Esophagus muscularis mucosa (tissue), 4 donors: ENCODE measurements around the gene ERI3. TPM values are rescaled to one million over a fixed set of nuclear protein-coding genes. Genes with fewer than 3 reads are reported as not detected.

Source experiments
- DNase-seq: peaks from one replicate; pipeline ENCODE4 v3.0.0-alpha.2; 2017; ENCODE audit errors: extremely low spot score
- H3K27ac ChIP-seq, 4 donors: fragments of 200-600 bp; sonication (generic); replicated peaks in 1 of 4; 1 replicate in 3 of 4; 2 replicates in 1 of 4; pipeline ENCODE4 v1.5.1; 2016 to 2019; ENCODE audit warnings: mild to moderate bottlenecking in 1 of 4
- H3K27me3 ChIP-seq, 4 donors: fragments of 200-600 bp; sonication (generic); one replicate each; pipeline versions ENCODE4 v1.5.1 to v1.6.0; 2016 to 2019
- H3K36me3 ChIP-seq, 4 donors: fragments of 200-600 bp; sonication (generic); one replicate each; pipeline ENCODE4 v1.5.1; 2016 to 2019
- H3K4me1 ChIP-seq, 4 donors: fragments of 200-600 bp; sonication (generic); one replicate each; pipeline ENCODE4 v1.5.1; 2016 to 2019
- H3K4me3 ChIP-seq, 4 donors: fragments of 200-600 bp; sonication (generic); 1 replicate in 2 of 4; 2 replicates in 2 of 4; pipeline ENCODE4 v1.5.1; 2016 to 2019; ENCODE audit warnings: mild to moderate bottlenecking in 4 of 4, moderate library complexity in 1 of 4
- H3K9me3 ChIP-seq, 4 donors: fragments of 200-600 bp; sonication (generic); 1 replicate in 3 of 4; 2 replicates in 1 of 4; pipeline ENCODE4 v1.5.1; 2016 to 2019
- CTCF ChIP-seq, 3 experiments: fragments of 200-600 bp in 2 of 3; fragments of 450-650 bp in 1 of 3; sonication (generic) in 2 of 3; IDR thresholded peaks; one replicate each; pipeline ENCODE4 v1.5.1; 2017 to 2019; ENCODE audit warnings: antibody characterized with exemption in 3 of 3, mild to moderate bottlenecking in 2 of 3, moderate library complexity in 1 of 3
- EP300 ChIP-seq: sonication (generic); formaldehyde crosslinking; IDR thresholded peaks from one replicate; pipeline ENCODE4 v1.6.1; 2017; ENCODE audit warnings: antibody characterized with exemption
- POLR2A ChIP-seq: fragments of 450-650 bp; IDR thresholded peaks from one replicate; pipeline ENCODE4 v1.6.1; 2017; ENCODE audit warnings: antibody characterized with exemption, moderate library complexity, mild to moderate bottlenecking, low read depth
- POLR2AphosphoS5 ChIP-seq, 2 donors: sonication (generic); formaldehyde crosslinking; IDR thresholded peaks; one replicate each; pipeline ENCODE4 v1.6.1; 2017; ENCODE audit warnings: antibody characterized with exemption in 2 of 2
- WGBS: methylation state at CpG from one replicate; pipeline ENCODE4 v1.1.5; 2018; 5-methylcytosine and 5-hydroxymethylcytosine counted together
- intact Hi-C: fragments of 100-400 bp; cut with DNase I; formaldehyde crosslinking; loops from one replicate; pipeline ENCODE4 v1.15.1; 2023
- small RNA-seq, 3 donors: library from RNA; depleted of rRNA; stranded (forward); fragments of <200 nt; gene quantifications; one replicate each; pipeline ENCODE3, GENCODE V24; 2016
- total RNA-seq, 4 donors: library from RNA; depleted of rRNA; stranded (reverse); fragments of >200 nt; gene quantifications; one replicate each; pipeline versions ENCODE4 v1.1.0 to v1.2.1, GENCODE V29; 2016

The ERI3 gene
- total RNA-seq, 4 donors from 2014 or later = 40.4 to 56.6 (median 47.0) TPM

GRCh38 chr1:44174630-44175029 lies 180.4 kb downstream of the ERI3 start:
- 80% methylated on average over 1 of the region's 1 CpG for WGBS

More at GRCh38 chr1:44174630-44175029, 180.4 kb downstream of the ERI3 start:
- Histone ChIP-seq H3K27me3 (peaks cover 0 to 10% (median 0%) of the 10 kb centered on the region in 4 donors), H3K4me1 (no peaks in the 10 kb centered on the region), H3K27ac (no peak overlapping the region), H3K9me3 (no peaks in the 10 kb centered on the region), H3K36me3 (no peaks in the 10 kb centered on the region), H3K4me3 (no peak overlapping the region)
- TF ChIP-seq CTCF (IDR thresholded peaks at IDR 0.05) = no peak
- no peak for TF ChIP-seq POLR2AphosphoS5 (IDR thresholded peaks at IDR 0.05)
- TF ChIP-seq EP300 = no peak
- no peak for TF ChIP-seq POLR2A
- intact Hi-C loops = no loop called here
- no peak for DNase-seq

Small RNA genes lying within 50 kb of the gene (small RNA-seq; reads per million reads assigned to genes)
- 0 reads per million in 3 donors for gene AL035417.1
- gene RNU6-369P = 0 reads per million in 3 donors

Other genes starting within 250 kb of the ERI3 start
- gene KLF17, start 236.4 kb downstream of the ERI3 start, total RNA-seq = 1 to 10 TPM in 2 of 4 donors, under 1 TPM in 2; 0.42 to 2.0 (median 1.1) TPM
- gene KLF18, start 213.6 kb downstream of the ERI3 start, total RNA-seq = not detected
- gene DMAP1, start 141.8 kb downstream of the ERI3 start, total RNA-seq = 10 to 100 TPM; 24.0 to 34.6 (median 30.4) TPM
- gene RNF220, start 50.0 kb upstream of the ERI3 start, total RNA-seq = 100 to 1,000 TPM; 112 to 157 (median 126) TPM